Dendritic cell treated with granulocyte-macrophage colony-stimulating factor and Interleukin-4, amounts not matched to agents 40 ng/mL and 50 ng/mL, for 4 days (primary cell): Measurements from ENCODE around the gene JMJD7.

ENCODE experiments used
- H3K27ac Mint-ChIP-seq: one replicate; pipeline ENCODE4 v1.8.0; 2022; ENCODE audit warnings: mild to moderate bottlenecking, mixed read lengths
- H3K27me3 Mint-ChIP-seq: one replicate; pipeline ENCODE4 v1.8.0; 2022; ENCODE audit warnings: mild to moderate bottlenecking, mixed read lengths
- H3K36me3 Mint-ChIP-seq: one replicate; pipeline ENCODE4 v1.8.0; 2022; ENCODE audit warnings: low read depth, mixed read lengths
- H3K4me1 Mint-ChIP-seq: one replicate; pipeline ENCODE4 v1.8.0; 2022; ENCODE audit warnings: low read depth, mixed read lengths
- H3K4me3 Mint-ChIP-seq: one replicate; pipeline ENCODE4 v1.8.0; 2022; ENCODE audit warnings: mild to moderate bottlenecking, moderate library complexity, mixed read lengths
- H3K9me3 Mint-ChIP-seq: one replicate; pipeline ENCODE4 v1.8.0; 2022; ENCODE audit warnings: mixed read lengths
- intact Hi-C: fragments of 100-400 bp; cut with micrococcal nuclease; formaldehyde crosslinking; loops from one replicate; pipeline ENCODE4 v1.15.0; 2022

Gene JMJD7

GRCh38 chr15:41887161-41887560 is 59.3 kb downstream of the JMJD7 start:
- Mint-ChIP-seq H3K27me3 (peaks cover 11% of the 10 kb centered on the region), H3K36me3 (peaks cover 25% of the 10 kb centered on the region), H3K4me3 (no peak overlapping the region), H3K4me1 (peaks cover 26% of the 10 kb centered on the region), H3K9me3 (no peaks in the 10 kb centered on the region), H3K27ac (no peak overlapping the region)
- intact Hi-C loops: no loop called here
